OCI-M1 (cell line): Measurements from ENCODE around the gene GPATCH1.

Experiments used
- DNase-seq: peaks from one replicate; lab custom pipeline; 2025; lab: John Stamatoyannopoulos, UW

GPATCH1 gene

DNA sequence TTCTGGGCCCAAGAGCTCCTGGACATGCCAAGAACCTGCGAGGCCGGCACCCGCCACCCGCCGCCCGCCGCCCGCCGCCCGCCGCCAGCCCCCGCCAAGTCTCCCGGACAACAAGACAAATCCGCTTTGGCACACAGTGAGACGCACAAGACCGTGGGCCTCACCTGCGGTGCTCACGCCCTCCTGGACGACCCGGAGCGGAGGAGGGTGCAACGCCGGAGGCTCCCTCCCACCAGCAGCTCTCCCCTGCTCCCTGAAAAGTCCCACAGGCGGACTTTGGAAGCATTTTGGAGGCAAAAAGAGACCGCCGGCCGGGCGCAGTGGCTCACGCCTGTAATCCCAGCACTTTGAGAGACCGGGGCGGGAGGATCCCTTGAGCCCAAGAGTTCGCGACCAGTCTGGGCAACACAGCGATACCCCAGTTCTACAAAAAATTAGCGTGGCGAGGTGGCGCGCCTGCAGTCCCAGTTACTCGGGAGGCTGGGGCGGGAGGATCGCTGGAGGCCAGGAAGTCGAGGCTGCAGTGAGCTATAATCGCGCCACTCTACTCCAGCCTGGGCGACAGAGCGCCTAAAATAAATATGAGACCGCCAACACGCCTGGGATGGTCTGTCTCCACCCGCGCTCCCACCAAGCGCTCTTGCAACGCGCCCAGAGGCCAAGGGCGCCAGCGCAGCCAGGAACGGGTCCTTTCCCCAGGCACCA lies 17.1 kb upstream of the GPATCH1 start:
- DNase-seq = no peak

DNA sequence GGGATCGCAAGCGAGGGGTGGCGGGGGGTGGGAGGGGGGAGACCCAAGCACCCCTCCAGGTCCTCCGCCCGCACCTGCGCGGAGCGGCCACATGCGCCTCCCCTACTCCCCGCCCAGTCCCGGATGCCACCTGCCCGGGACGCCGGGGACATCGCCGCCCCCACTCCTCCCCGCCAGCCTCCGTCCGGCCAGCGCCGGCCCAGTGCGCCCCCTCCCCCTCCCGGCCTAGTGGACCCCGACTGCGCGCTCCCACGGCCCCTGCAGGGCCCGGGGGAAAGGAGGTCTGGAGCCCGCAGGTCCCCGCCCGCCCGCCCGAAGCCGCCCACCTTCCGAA lies 16.6 kb upstream of the GPATCH1 start:
- no peak for DNase-seq

DNA sequence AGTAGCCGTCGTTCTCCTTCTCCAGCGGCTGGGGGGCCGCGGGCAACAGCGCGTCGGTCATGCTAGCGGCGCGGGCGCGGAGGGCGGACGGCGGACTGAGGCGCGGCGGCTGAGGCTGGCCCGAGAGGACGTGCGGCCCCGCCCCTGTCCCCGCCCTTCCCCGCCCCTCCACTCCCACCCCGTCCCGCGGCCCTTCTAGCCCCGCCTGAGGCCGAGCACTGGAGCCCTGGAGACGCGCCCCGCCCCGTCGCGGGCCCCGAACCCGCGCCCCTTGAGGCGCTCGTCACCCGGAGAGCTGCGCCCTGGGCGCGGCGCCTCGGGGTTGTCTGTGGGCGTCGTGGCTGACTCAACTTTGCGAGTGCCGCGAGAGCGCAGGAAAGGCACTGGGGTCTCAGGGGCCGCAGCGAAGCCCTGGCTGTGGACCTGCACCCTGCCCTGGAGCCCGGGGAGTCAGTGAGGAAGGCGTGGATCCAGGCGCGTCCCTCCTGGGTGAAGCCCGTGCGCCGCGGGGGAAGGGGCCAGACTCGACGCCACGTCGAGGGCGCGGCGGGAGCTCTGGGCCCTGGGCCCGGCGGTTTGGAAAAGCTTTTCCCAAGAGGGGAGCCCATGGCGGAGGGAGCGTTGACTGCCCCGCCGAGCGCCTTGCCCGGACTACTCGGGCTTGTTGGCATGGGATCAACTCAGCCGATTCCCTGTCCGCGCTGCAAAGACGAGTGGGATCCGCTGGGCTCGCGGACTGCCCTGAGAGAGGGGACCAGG lies 16.0 kb upstream of the GPATCH1 start, which contains the start of gene RHPN2:
Gene RHPN2, minus strand, starts transcription at position 97 of the 759 bp plus-strand sequence. Its CDS starts 36 bp downstream, at position 61.
- DNase-seq = peak; percentile 50

DNA sequence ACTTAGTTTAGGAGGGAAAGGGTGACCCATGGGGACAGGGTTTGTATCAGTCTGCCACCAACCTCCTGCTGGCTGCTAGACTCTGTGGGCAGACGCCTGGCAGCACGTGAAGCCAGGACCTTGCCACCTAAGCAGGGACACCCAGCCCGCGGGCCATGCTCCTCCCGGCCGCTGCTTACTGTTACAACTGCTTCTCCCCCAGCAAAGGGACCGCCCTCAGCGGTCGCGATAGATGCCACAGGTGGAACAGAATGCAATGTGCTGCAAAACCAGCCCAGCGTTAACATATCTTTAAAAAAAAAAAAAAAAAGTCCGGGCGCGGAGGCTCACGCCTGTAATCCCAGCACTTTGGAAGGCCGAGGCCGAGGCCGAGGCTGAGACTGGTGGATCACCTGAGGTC lies 14.4 kb upstream of the GPATCH1 start:
- DNase-seq = no peak

DNA sequence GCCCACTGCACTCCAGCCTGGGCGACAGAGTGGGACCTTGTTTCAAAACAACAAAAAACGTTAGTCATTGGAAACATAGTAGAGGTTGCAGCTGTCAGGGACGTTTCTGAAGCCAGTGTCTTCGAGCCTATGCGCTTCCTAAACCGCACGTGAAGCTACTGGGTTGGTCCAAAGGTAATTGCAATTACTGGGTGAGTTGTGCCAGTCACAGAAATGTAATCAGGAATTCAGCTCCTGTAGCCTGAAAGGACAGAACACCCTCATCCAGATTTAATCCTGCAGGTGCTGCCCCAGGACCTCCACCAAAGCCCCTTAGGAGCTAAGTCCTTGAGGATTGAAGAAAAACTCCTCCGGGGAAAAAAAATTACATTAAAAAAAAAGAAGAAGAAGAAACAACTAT lies 13.9 kb upstream of the GPATCH1 start:
- no peak for DNase-seq

DNA sequence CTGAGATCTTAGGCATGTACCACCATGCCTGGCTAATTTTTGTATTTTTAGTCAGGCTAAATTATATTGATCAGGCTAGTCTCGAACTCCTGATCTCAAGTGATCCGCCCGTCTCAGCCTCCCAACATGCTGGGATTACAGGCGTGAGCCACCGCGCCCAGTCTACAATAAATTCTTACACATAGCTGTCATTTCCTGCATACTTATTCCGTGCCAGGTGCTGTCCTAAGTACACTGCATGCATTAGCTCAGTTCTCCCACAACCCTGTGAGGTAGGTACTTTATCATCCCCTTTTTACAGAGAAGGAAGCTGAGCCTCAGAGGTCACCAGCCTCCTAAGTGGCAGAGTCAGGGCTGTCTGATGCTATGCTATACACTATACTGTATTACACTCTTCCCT lies 9.1 kb upstream of the GPATCH1 start:
- DNase-seq = no peak

DNA sequence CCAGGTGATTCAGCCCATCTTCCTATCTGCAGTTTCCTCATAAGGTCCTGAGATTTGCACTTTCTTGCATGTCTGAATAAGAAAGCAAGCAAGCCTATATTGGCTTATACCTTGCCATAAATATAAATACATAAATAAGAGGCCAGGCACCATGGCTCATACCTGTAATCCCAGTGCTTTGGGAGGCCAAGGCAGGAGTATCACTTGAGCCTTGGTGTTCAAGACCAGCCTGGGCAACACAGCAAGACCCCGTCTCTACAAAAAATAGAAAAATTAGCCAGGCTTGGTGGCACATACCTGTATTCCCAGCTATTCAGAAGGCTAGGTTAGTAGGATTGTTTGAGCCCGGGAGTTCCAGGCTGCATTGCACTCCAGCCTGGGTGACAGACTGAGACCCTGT lies 5.5 kb upstream of the GPATCH1 start:
- DNase-seq = no peak

DNA sequence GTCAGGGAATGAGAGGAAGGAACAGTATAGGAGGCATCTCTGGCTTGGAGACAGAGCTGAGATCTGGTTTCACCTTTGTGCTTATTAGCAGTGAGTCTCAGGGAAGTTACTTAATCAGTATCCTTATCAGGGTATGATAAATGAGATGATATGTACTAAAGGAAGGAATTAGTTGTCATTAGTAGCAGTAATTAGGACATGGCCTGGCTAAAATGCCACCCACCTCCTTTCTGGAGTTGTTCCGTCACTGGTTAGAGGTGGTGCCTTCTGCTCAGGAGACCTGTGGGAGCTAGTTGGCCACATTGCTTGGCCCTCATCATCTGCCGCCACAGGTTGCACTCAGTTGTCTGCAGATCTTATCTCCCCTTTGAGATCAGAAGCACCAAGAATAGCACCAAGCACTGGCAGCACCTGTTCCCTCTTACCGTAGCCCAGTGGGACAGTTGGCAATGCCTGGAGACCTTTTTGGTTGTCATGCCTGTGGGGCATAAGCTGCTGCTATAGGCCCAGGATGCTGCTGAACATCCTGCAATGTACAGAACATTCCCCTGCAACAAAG lies 4.7 kb downstream of the GPATCH1 start:
- no peak for DNase-seq

DNA sequence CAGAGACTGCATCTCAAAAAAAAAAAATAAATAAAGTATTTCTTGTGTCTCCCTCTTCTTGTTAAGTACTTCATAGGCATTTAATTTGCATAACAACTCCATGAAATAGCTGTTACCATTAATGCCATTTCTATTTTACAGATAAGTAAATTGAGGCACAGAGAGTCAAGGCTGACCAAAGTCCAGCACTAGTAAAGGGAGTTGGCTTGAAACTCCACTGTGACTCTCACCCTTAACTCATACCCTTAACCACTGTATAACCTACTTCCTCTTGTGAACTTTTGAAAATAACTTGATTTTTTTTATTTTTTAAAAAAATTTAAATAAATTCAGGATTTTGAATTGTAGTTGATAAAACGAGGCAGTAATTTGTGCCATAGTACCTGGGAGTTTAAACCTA lies 6.0 kb downstream of the GPATCH1 start:
- no peak for DNase-seq

DNA sequence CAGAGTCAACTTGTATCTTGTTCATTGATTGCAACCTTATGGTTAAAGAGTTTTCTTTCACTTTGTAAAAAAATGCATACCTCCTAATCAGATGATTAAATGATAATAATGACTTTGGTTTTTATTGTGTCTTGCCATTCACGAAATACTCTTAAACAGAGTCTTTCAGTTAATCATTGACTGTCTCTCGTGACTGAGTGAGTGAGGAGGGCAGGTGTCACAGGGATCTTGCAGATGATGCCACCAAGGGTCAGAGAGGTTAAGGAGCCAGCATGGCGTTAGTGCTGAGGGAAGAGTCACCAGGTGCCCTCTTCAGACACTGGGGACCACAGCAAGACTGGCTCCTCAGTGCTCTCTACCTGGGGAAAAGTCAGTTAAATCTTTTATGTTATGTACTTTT lies 8.0 kb downstream of the GPATCH1 start:
- DNase-seq = no peak

DNA sequence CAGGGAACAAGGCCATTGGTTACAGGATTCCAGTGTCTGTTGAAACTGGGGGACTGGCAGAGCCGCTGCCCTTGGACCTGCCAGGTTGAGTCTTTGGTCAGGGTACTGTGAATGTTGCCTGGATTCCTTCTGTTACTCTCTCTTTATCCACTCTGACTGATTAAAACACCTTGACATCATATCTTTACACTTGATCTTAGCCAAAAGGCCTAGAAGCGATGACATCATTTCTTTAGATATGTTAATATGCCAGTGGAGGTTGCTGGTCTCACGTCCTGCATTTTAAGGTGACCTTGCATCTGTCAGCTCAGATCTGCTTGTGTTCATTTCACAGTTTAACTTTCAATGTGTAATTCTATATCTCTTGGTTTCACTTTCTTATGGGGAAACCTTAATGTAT lies 9.2 kb downstream of the GPATCH1 start:
- no peak for DNase-seq

DNA sequence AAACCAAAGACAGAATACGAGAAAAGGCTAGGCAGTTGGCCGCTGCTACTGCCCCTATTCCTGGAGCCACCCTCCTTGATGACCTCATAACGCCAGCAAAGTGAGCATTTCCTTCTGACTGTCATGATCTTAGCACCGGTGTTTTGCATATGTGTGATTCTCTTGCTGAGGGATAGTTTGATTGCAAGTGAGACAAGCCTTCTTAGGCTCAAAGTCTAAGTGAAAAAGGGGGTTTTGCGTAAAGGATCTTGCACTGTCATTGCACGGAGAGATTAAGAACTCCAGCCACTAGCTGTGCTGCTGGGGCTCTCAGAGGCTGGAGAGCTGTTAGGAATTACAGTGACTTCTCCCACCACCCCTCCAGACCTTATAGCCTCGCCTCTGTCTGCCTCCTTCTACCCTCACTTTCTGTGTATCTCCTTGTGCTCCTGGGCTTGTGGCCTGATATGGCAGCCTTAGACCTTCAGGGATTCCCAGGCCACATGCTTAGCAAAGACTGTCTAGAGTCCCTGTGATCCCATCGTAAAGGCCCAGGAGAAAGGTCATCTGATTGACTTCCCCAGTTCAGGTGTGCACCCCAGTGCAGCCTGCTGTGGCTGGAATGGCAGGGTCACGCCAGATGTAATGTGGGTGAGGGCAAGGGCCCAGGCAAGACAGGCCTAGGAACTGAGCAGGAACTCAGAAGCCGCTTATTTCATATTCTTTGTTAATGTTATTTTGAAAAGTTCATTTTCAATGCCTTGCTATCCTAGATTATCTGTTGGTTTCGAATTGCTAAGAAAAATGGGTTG lies 12.6 kb downstream of the GPATCH1 start:
- no peak for DNase-seq

DNA sequence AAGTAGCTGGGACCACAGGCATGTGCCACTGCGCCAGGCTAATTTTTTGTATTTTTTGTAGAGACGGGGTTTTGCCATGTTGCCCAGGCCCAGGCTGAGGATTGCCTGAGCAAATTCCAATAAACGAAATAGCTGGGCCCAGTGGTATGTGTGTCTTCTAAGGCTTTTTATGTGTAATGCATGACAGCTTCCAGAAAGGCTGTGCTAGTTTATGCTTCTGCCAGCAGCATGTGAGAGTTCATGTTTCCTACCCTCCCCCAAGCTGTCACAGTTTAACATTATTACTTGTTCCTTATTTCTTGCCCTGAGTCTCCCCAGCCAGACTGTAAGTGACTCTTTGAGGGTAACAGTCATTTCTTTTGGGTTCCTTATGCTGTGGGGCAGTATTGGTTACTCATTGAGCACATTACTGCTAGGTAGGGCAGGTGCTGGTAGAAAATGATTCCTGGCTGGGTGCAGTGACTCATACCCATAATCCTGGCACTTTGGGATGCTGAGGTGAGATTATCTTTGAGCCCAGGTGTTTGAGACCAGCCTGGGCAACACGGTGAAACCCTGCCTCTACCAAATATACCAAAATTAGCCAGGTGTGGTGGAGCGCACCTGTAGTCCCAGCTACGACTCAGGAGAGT lies 13.6 kb downstream of the GPATCH1 start:
- DNase-seq = no peak

DNA sequence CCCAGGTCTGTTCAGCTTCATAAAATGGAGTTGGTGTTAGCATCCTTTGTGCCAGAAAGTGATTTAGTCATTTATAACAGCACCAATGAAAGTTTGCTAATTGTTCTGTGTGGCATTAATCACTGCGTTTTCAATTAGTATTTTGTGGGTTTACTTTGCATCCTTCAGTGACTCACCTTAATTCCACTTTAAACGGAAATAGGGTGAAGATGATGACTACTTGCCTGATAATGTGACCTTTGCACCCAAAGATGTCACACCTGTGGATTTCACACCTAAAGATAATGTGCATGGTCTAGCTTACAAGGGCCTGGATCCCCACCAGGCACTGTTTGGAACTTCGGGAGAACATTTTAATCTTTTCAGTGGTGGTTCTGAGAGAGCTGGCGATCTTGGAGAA lies 15.0 kb downstream of the GPATCH1 start:
- DNase-seq = no peak

DNA sequence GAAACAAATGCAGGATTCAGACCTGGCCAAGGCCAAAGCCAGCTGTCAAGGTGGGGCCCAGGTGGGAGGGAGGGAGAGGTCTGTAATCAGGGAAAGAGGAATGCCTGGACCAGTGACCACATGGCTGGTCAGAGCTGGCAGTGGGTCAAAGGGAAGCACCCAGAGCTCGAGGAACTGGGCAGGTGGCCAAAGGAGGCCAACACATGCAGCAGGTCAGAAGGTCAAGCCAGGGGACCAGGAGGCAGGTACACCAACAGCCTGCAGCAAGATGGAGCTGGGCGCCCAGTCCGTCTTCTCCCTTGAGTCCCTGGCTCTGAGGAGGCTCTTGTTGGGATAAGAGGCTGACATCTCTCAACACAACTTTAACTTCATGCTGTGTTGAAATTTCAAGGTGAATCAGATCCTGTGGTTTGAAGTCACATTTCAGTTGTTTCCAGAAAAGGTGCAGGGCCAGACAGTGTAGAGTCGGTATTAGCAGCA lies 17.1 kb downstream of the GPATCH1 start:
- no peak for DNase-seq

DNA sequence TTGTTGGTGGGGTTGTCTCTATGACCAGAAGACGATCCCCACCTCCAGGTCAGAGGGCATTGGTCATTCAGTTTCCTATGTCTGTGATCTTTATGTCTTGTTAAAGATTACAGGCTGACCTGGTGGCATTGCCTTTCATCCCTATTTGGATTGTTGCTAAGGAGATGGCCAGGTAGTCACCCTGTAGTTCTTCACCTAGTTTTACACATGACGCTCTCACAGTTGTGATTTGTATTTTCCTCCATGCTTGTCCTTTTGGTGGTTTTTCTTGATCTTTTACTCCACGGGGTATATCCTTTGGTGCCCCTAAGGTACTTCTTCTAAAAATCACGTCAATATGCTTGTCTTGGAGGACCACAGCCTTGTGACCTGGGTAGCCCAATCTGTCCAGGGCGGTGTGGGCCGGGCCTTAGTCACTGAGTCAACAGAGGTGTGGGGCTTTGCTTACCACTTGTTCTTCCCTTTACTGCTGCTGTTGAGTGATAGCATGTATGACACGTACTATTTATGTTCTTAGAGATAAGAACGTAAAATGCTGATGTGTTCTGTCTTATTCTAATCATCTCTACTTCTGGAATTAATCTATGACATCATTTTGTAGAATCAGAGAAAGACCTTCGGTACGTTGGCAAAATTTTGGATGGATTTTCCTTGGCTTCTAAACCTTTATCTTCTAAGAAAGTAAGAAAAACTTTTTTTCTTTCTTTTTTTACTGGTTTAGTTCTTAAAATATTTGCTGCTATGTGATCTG lies 20.1 kb downstream of the GPATCH1 start:
- no peak for DNase-seq

DNA sequence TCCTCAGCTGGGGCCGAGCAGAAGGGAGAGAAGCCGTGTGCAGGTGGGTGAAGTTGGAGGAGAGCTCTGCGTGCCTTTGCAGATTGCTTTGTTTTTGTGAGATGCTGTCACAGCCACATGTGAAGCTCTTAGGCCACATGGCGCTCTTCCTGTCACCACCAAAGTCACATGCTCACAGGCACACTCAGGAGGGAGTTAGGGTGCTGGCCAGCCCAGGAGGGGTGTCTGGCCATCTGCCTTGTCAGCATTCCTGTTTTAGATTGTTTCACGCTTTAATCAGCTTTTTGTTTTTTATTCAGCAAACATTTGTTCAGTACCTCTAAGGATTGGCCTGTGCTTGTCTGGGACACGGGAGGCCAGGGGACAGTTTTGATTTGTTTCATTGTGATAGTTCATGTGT lies 21.9 kb downstream of the GPATCH1 start:
- DNase-seq = no peak

DNA sequence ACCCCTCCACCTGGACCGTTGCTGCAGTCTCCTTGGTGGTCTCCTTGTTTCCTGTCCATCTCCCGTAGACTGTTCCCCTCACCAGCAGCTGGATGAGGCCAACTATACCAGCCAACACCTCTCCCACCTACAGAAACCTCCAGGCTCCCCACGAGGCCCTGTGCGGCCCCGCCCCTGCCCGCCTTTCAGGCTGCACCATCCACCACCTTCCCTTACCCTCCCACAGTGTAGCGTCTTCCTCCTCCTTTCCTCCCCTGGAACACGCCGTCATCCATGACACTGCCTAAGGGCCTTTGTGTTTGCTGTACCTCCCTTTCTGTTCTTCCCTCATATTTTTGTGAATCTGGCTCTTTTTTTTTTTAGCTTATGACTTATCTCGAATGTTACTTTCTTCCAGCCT lies 27.2 kb downstream of the GPATCH1 start:
- no peak for DNase-seq

DNA sequence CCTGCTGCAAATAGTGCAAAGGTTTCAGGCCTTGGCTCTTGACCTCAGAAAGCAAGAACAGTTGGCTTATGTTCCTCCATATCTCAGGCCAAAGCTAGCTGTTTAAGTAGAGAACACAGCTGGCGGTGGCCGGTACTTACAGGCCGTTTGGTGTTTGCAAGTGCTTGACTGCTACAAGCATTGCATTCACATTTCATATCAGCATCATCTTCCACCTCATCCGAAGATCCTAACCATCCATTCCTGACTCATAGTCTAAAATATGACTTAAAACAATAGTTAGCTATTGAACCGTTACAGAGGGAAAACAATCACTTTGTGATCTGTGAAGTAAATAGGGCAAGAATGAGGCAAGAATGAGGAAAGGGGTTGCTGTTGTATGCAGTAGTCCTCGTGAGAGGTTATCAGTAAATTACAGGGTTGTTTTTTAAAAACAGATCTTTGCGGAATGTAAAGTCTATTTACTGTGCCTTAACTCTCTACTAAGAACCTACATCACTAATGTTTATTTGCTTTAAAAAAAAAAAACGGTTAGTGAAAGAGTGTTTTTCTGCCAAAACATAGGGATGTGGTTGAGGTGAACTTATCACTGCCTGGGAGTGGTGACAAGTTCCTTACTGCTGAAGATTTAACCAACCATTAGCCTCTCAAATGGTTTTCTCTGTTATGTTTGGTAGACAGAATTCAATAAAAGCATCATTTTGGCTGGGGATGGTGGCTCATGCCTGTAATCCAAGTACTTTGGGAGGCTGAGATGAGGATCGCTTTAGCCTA lies 29.3 kb downstream of the GPATCH1 start:
- no peak for DNase-seq

DNA sequence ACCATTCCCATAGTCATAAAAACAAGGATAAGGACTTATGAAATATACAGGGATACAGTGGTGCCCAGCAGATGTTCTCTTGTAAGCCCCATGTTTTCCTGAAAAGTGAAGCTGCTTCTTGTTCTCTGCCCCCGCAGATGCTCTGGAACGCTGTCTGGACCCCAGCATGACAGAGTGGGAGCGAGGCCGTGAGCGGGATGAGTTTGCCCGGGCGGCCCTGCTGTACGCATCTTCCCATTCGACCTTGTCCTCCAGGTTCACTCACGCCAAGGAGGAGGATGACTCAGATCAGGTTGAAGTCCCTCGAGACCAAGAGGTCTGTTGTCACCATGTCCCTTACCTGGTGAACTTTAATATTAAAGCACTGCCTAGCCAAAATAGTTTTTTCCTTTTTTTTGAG lies 30.6 kb downstream of the GPATCH1 start:
- DNase-seq = no peak

DNA sequence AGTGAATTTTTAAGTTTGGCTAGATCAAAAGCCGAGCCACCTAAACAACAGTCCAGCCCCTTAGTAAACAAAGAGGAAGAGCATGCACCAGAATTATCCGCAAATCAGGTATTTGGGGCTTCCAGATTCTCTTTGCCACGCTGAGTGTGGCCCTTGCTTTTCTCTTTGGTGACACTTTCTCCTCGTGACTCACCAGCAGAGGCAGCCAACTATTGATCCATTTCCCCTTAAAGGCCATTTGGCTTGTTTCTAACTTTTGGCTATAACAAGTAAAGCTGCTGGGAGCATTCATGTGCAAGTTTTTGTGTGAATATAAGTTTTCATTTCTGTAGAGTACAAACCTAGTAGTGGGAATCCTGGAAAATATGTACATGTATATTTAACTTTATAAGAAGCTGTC lies 33.3 kb downstream of the GPATCH1 start:
- no peak for DNase-seq
